WTC11 (cell line): ENCODE results near the gene AKAP8. TPM values are rescaled to one million over a fixed set of nuclear protein-coding genes. Genes with fewer than 3 reads are reported as not detected.
A peak's percentile ranks its signal among the peaks of the same experiment; 100 is the strongest.

ENCODE experiments used
- AFF4 ChIP-seq: sonication (generic); formaldehyde crosslinking; IDR thresholded peaks from 2 replicates; pipeline ENCODE4 v1.8.1; 2023; ENCODE audit warnings: mild to moderate bottlenecking, missing genetic modification reagents, borderline replicate concordance
- CBFB ChIP-seq: sonication (generic); formaldehyde crosslinking; IDR thresholded peaks from 2 replicates; pipeline ENCODE4 v1.8.1; 2022; ENCODE audit warnings: mild to moderate bottlenecking, low read depth, missing genetic modification reagents
- E2F4 ChIP-seq: sonication (generic); formaldehyde crosslinking; IDR thresholded peaks from 2 replicates; pipeline ENCODE4 v1.8.1; 2022; ENCODE audit warnings: low read depth, mild to moderate bottlenecking, moderate library complexity, missing genetic modification reagents, borderline replicate concordance
- ETV6 ChIP-seq: sonication (generic); formaldehyde crosslinking; IDR thresholded peaks from 2 replicates; pipeline ENCODE4 v1.8.1; 2022; ENCODE audit warnings: mild to moderate bottlenecking, missing genetic modification reagents
- GRHL2 ChIP-seq: fragments of 250-450 bp; sonication (Bioruptor Pico); IDR thresholded peaks from 2 replicates; pipeline ENCODE4 v1.8.0; 2022; ENCODE audit warnings: mild to moderate bottlenecking, moderate library complexity; ENCODE audit not compliant: insufficient replicate concordance, severe bottlenecking
- IRF1 ChIP-seq: sonication (generic); formaldehyde crosslinking; IDR thresholded peaks from 2 replicates; pipeline ENCODE4 v1.8.0; 2023; ENCODE audit warnings: missing genetic modification reagents
- IRF2 ChIP-seq: sonication (generic); formaldehyde crosslinking; IDR thresholded peaks from 2 replicates; pipeline ENCODE4 v1.8.0; 2022; ENCODE audit warnings: low read depth, missing genetic modification reagents, borderline replicate concordance
- MLX ChIP-seq: sonication (generic); formaldehyde crosslinking; IDR thresholded peaks from 2 replicates; pipeline ENCODE4 v1.8.1; 2023; ENCODE audit warnings: mild to moderate bottlenecking, missing genetic modification reagents, moderate library complexity
- MYBL2 ChIP-seq: sonication (generic); formaldehyde crosslinking; IDR thresholded peaks from 2 replicates; pipeline ENCODE4 v1.8.1; 2023; ENCODE audit warnings: mild to moderate bottlenecking, moderate library complexity, missing genetic modification reagents
- PRDM15 ChIP-seq: sonication (generic); formaldehyde crosslinking; IDR thresholded peaks from 2 replicates; pipeline ENCODE4 v1.8.0; 2022; ENCODE audit warnings: missing genetic modification reagents
- STAT6 ChIP-seq: sonication (generic); formaldehyde crosslinking; conservative IDR thresholded peaks from 2 replicates; pipeline ENCODE4 v1.8.1; 2023; ENCODE audit warnings: mild to moderate bottlenecking, low read depth, missing genetic modification reagents, moderate library complexity
- TCF7 ChIP-seq: sonication (generic); formaldehyde crosslinking; IDR thresholded peaks from 2 replicates; pipeline ENCODE4 v1.8.0; 2022; ENCODE audit warnings: mild to moderate bottlenecking, low read depth, missing genetic modification reagents, moderate library complexity
- TP53 ChIP-seq: sonication (generic); formaldehyde crosslinking; IDR thresholded peaks from 2 replicates; pipeline ENCODE4 v1.8.1; 2023; ENCODE audit warnings: mild to moderate bottlenecking, missing genetic modification reagents
- ZMAT4 ChIP-seq: fragments of 250-450 bp; sonication (Bioruptor Pico); IDR thresholded peaks from 2 replicates; pipeline ENCODE4 v1.9.0; 2021; ENCODE audit warnings: mild to moderate bottlenecking
- ZNF232 ChIP-seq: sonication (generic); formaldehyde crosslinking; IDR thresholded peaks from 2 replicates; pipeline ENCODE4 v1.8.0; 2022; ENCODE audit warnings: mild to moderate bottlenecking, missing genetic modification reagents
- ZNF281 ChIP-seq: sonication (generic); formaldehyde crosslinking; IDR thresholded peaks from 2 replicates; pipeline ENCODE4 v1.8.0; 2023; ENCODE audit warnings: mild to moderate bottlenecking, missing genetic modification reagents
- ZNF416 ChIP-seq: fragments of 250-450 bp; sonication (Bioruptor Pico); IDR thresholded peaks from 2 replicates; pipeline ENCODE4 v1.9.0; 2021; ENCODE audit warnings: mild to moderate bottlenecking, inconsistent platforms
- ZSCAN18 ChIP-seq: fragments of 250-450 bp; sonication (Bioruptor Pico); IDR thresholded peaks from 2 replicates; pipeline ENCODE4 v2.1.2; 2022; ENCODE audit warnings: mild to moderate bottlenecking, moderate library complexity
- total RNA-seq: library from RNA; stranded (reverse); gene quantifications from 3 replicates; pipeline ENCODE4 v1.2.3, GENCODE V29; 2021

The AKAP8 gene
- total RNA-seq, 1 experiment from 2014 or later = 65.9 TPM

GRCh38 chr19:15379083-15379998, at the start of gene AKAP8 (continued):
- TF ChIP-seq IRF1 (no peak; the same call in 1 of the 2 replicates), CBFB (CRISPR knock-in tag) (no peak), ETV6 (peak; percentile 74; the same call in 1 of the 2 replicates), MLX (CRISPR knock-in tag) (peak; percentile 20; the same call in 1 of the 2 replicates), STAT6 (CRISPR knock-in tag) (no peak), GRHL2 (CRISPR knock-in tag) (no peak), PRDM15 (CRISPR knock-in tag) (peak; percentile 72), ZNF232 (CRISPR knock-in tag) (0 out of 2 replicates have a peak, but pooled peaks have one; percentile 71), IRF2 (CRISPR knock-in tag) (peak; percentile 23; the same call in 1 of the 2 replicates), TCF7 (CRISPR knock-in tag) (no peak), TP53 (CRISPR knock-in tag) (0 out of 2 replicates have a peak, but pooled peaks have one; percentile 17), ZMAT4 (CRISPR knock-in tag) (peak; percentile 9; the same call in 1 of the 2 replicates), ZNF416 (CRISPR knock-in tag) (peak; percentile 93), AFF4 (CRISPR knock-in tag) (no peak), ZSCAN18 (no peak), MYBL2 (CRISPR knock-in tag) (no peak), E2F4 (peak; percentile 21; the same call in 1 of the 2 replicates), ZNF281 (CRISPR knock-in tag) (no peak)
